Ishikawa (cell line): ENCODE results near the gene AP3B1.

Experiments
- CEBPB ChIP-seq: IDR thresholded peaks from 2 replicates; pipeline ENCODE4 v1.6.1; 2012
- CREB1 ChIP-seq: IDR thresholded peaks from 2 replicates; pipeline ENCODE4 v1.6.1; 2012; ENCODE audit warnings: low read depth
- EGR1 ChIP-seq: IDR thresholded peaks from 2 replicates; pipeline ENCODE4 v1.6.1; 2012
- EP300 ChIP-seq: IDR thresholded peaks from 2 replicates; pipeline ENCODE4 v1.6.1; 2012; ENCODE audit warnings: borderline replicate concordance
- FOXM1 ChIP-seq: IDR thresholded peaks from 2 replicates; pipeline ENCODE4 v1.6.1; 2012; ENCODE audit warnings: low read depth, borderline replicate concordance
- MAX ChIP-seq: IDR thresholded peaks from 2 replicates; pipeline ENCODE4 v1.6.1; 2012
- NFIC ChIP-seq: IDR thresholded peaks from 2 replicates; pipeline ENCODE4 v1.6.1; 2012
- RAD21 ChIP-seq: IDR thresholded peaks from 2 replicates; pipeline ENCODE4 v1.6.1; 2012; ENCODE audit warnings: low read depth
- REST ChIP-seq: IDR thresholded peaks from 2 replicates; pipeline ENCODE4 v1.6.1; 2012; ENCODE audit warnings: low read depth, mild to moderate bottlenecking
- TAF1 ChIP-seq: IDR thresholded peaks from 2 replicates; pipeline ENCODE4 v1.6.1; 2012; ENCODE audit warnings: low read depth, mild to moderate bottlenecking
- TCF12 ChIP-seq: IDR thresholded peaks from 2 replicates; pipeline ENCODE4 v1.6.1; 2012; ENCODE audit warnings: low read depth
- TEAD4 ChIP-seq: IDR thresholded peaks from 2 replicates; pipeline ENCODE4 v1.6.1; 2012
- USF1 ChIP-seq: IDR thresholded peaks from 2 replicates; pipeline ENCODE4 v1.6.1; 2012
- YY1 ChIP-seq: IDR thresholded peaks from 2 replicates; pipeline ENCODE4 v1.6.1; 2012; ENCODE audit warnings: low read depth
- ZBTB7A ChIP-seq: IDR thresholded peaks from 2 replicates; pipeline ENCODE4 v1.6.1; 2012; ENCODE audit warnings: low read depth

The AP3B1 gene

GRCh38 chr5:77963795-77964194, 330.7 kb downstream of the AP3B1 start:
- TF ChIP-seq MAX: no peak
- no peak for TF ChIP-seq CEBPB
- TF ChIP-seq TCF12: no peak
- no peak for TF ChIP-seq USF1
- TF ChIP-seq YY1: no peak
- no peak for TF ChIP-seq NFIC
- TF ChIP-seq CREB1: no peak
- no peak for TF ChIP-seq EGR1
- no peak for TF ChIP-seq TEAD4
- no peak for TF ChIP-seq FOXM1
- TF ChIP-seq RAD21: no peak

- TF ChIP-seq USF1: no peak
- TF ChIP-seq NFIC: no peak
- TF ChIP-seq MAX: no peak
- TF ChIP-seq EGR1: no peak
- no peak for TF ChIP-seq TAF1
- TF ChIP-seq CEBPB: no peak
- TF ChIP-seq RAD21: no peak
- no peak for TF ChIP-seq TEAD4
Observed at GRCh38 chr5:77960863-77961396, 333.6 kb downstream of the AP3B1 start.

GRCh38 chr5:77960305-77960704, 334.2 kb downstream of the AP3B1 start:
- no peak for TF ChIP-seq USF1
- TF ChIP-seq YY1: no peak
- TF ChIP-seq EGR1: no peak
- TF ChIP-seq RAD21: no peak
- TF ChIP-seq EP300: no peak
- TF ChIP-seq ZBTB7A: no peak
- no peak for TF ChIP-seq TCF12
- no peak for TF ChIP-seq MAX
- no peak for TF ChIP-seq TEAD4
- TF ChIP-seq REST: no peak

- TF ChIP-seq EGR1: no peak
- no peak for TF ChIP-seq TCF12
- no peak for TF ChIP-seq REST
- no peak for TF ChIP-seq EP300
- TF ChIP-seq CEBPB: no peak
- no peak for TF ChIP-seq YY1
- TF ChIP-seq ZBTB7A: no peak
- no peak for TF ChIP-seq MAX
- TF ChIP-seq CREB1: no peak
Observed at GRCh38 chr5:77958642-77959330, 335.7 kb downstream of the AP3B1 start.

- TF ChIP-seq REST: no peak
- no peak for TF ChIP-seq RAD21
- no peak for TF ChIP-seq TCF12
- no peak for TF ChIP-seq CEBPB
- no peak for TF ChIP-seq TAF1
- TF ChIP-seq FOXM1: no peak
- no peak for TF ChIP-seq CREB1
- TF ChIP-seq ZBTB7A: no peak
- TF ChIP-seq EP300: no peak
- TF ChIP-seq TEAD4: no peak
- no peak for TF ChIP-seq MAX
- no peak for TF ChIP-seq YY1
- TF ChIP-seq EGR1: no peak
- TF ChIP-seq NFIC: no peak
- no peak for TF ChIP-seq USF1
Observed at GRCh38 chr5:77957931-77958521, 336.5 kb downstream of the AP3B1 start.
